IMR-90 (cell line): ENCODE measurements around the gene RAPGEF2. TPM values are rescaled to one million over a fixed set of nuclear protein-coding genes. Genes with fewer than 3 reads are reported as not detected.

Source experiments
- ATAC-seq: fragments of 200-7000 bp; cut with Tn5 transposase; 2 replicates; pipeline ENCODE4 v1.9.1; 2020; ENCODE audit warnings: low read depth, mild to moderate bottlenecking, moderate library complexity
- BruUV-seq: library from RNA; stranded (reverse); fragments of 400-500 nt; replicated peaks from 2 replicates; lab custom pipeline; 2021; lab: Mats Ljungman, UMichigan
- CTCF ChIA-PET: fragments of 300-600 bp; formaldehyde crosslinking; extraction: SDS; loops from one replicate; lab custom pipeline; 2021; ENCODE audit warnings: antibody characterized with exemption; lab: Yijun Ruan, JAX
- POLR2A ChIA-PET: fragments of 300-600 bp; sonication (Branson Sonifier 250); formaldehyde crosslinking; loops from one replicate; lab custom pipeline; 2022; ENCODE audit warnings: antibody characterized with exemption; ENCODE audit not compliant: unreplicated experiment; lab: Charles Lee
- DNase-seq: peaks from one replicate; pipeline ENCODE4 v3.0.0; 2013
- H2AFZ ChIP-seq: replicated peaks from 2 replicates; pipeline ENCODE3; 2013; ENCODE audit warnings: low read length, mild to moderate bottlenecking; ENCODE audit not compliant: poor library complexity
- H2AK5ac ChIP-seq: 2 replicates; pipeline ENCODE4 v1.6.1; 2013; ENCODE audit warnings: low read depth, low read length, inconsistent platforms
- H2AK9ac ChIP-seq: replicated peaks from 2 replicates; pipeline ENCODE3; 2013; ENCODE audit warnings: mild to moderate bottlenecking, low read depth, low read length, moderate library complexity; ENCODE audit not compliant: poor library complexity
- H2BK120ac ChIP-seq: 2 replicates; pipeline ENCODE4 v1.6.1; 2013; ENCODE audit warnings: low read depth, low read length, inconsistent platforms
- H2BK15ac ChIP-seq: 3 replicates; pipeline ENCODE4 v1.6.1; 2013; ENCODE audit warnings: low read depth, low read length, inconsistent platforms
- H2BK20ac ChIP-seq: 2 replicates; pipeline ENCODE4 v1.6.1; 2013; ENCODE audit warnings: low read depth, mild to moderate bottlenecking, inconsistent platforms, low read length, moderate library complexity
- H2BK5ac ChIP-seq: 2 replicates; pipeline ENCODE4 v1.6.1; 2013; ENCODE audit warnings: mild to moderate bottlenecking, low read depth, low read length, inconsistent platforms; ENCODE audit not compliant: poor library complexity, severe bottlenecking
- H3K14ac ChIP-seq: replicated peaks from 2 replicates; pipeline ENCODE4 v1.6.1; 2013; ENCODE audit warnings: low read depth, low read length, inconsistent platforms
- H3K18ac ChIP-seq: 2 replicates; pipeline ENCODE4 v1.6.1; 2013; ENCODE audit warnings: low read depth, low read length, control low read depth
- H3K23ac ChIP-seq: 2 replicates; pipeline ENCODE4 v1.6.1; 2013; ENCODE audit warnings: low read depth, low read length, inconsistent platforms
- H3K27ac ChIP-seq: 2 replicates; pipeline ENCODE4 v1.5.1; 2013; ENCODE audit warnings: mild to moderate bottlenecking, control low read depth, low read length; ENCODE audit not compliant: insufficient read depth
- H3K27me3 ChIP-seq: 2 replicates; pipeline ENCODE4 v1.6.1; 2013; ENCODE audit warnings: low read length; ENCODE audit not compliant: control insufficient read depth, insufficient read depth
- H3K36me3 ChIP-seq: 2 replicates; pipeline ENCODE4 v1.6.1; 2013; ENCODE audit warnings: low read length, mixed read lengths; ENCODE audit not compliant: control insufficient read depth, insufficient read depth
- H3K4ac ChIP-seq: 2 replicates; pipeline ENCODE4 v1.6.1; 2013; ENCODE audit warnings: low read depth, low read length, inconsistent platforms
- H3K4me1 ChIP-seq: 2 replicates; pipeline ENCODE4 v1.6.1; 2013; ENCODE audit warnings: low read length, mixed read lengths; ENCODE audit not compliant: control insufficient read depth, insufficient read depth
- H3K4me2 ChIP-seq: 2 replicates; pipeline ENCODE4 v1.6.1; 2013; ENCODE audit warnings: low read depth, mild to moderate bottlenecking, control low read depth, low read length, moderate library complexity
- H3K4me3 ChIP-seq: 2 replicates; pipeline ENCODE4 v1.5.1; 2013; ENCODE audit warnings: low read depth, mild to moderate bottlenecking, control low read depth, low read length, moderate library complexity; ENCODE audit not compliant: insufficient read depth
- H3K56ac ChIP-seq: 2 replicates; pipeline ENCODE4 v1.6.1; 2013; ENCODE audit warnings: low read length, inconsistent platforms; ENCODE audit not compliant: insufficient read depth; ENCODE audit errors: extremely low read depth
- H3K79me1 ChIP-seq, 2 experiments: 2 replicates each; pipeline ENCODE4 v1.6.1; 2013; ENCODE audit warnings: low read length in 2 of 2, inconsistent platforms in 1 of 2, low read depth in 1 of 2
- H3K9ac ChIP-seq: 2 replicates; pipeline ENCODE4 v1.6.1; 2013; ENCODE audit warnings: low read depth, low read length, control low read depth
- H3K9me1 ChIP-seq: 2 replicates; pipeline ENCODE4 v1.6.1; 2013; ENCODE audit warnings: low read length, inconsistent platforms; ENCODE audit not compliant: insufficient read depth
- H3K9me3 ChIP-seq: 2 replicates; pipeline ENCODE4 v1.6.1; 2013; ENCODE audit warnings: low read length; ENCODE audit not compliant: control insufficient read depth, insufficient read depth
- H4K20me1 ChIP-seq: 2 replicates; pipeline ENCODE4 v1.6.1; 2013; ENCODE audit warnings: low read length, inconsistent platforms; ENCODE audit not compliant: insufficient read depth
- H4K5ac ChIP-seq: 2 replicates; pipeline ENCODE4 v1.6.1; 2013; ENCODE audit warnings: mild to moderate bottlenecking, low read depth, low read length, control low read depth
- H4K8ac ChIP-seq, 2 experiments: 2 replicates each; pipeline ENCODE4 v1.6.1; 2013; ENCODE audit warnings: low read depth in 2 of 2, low read length in 2 of 2, control low read depth in 1 of 2, inconsistent platforms in 1 of 2
- H4K91ac ChIP-seq: 2 replicates; pipeline ENCODE4 v1.6.1; 2013; ENCODE audit warnings: low read depth, low read length, inconsistent platforms; ENCODE audit not compliant: insufficient read depth
- CHD1 ChIP-seq: IDR thresholded peaks from 2 replicates; pipeline ENCODE4 v1.6.1; 2012; ENCODE audit warnings: low read depth, low read length, improper control_type of control experiment
- FOS ChIP-seq: fragments of 150-350 bp; IDR thresholded peaks from 2 replicates; pipeline ENCODE4 v1.6.1; 2016; ENCODE audit warnings: low read depth, low read length
- MAFK ChIP-seq: IDR thresholded peaks from 2 replicates; pipeline ENCODE4 v1.6.1; 2012; ENCODE audit warnings: low read depth, low read length, improper control_type of control experiment
- MAZ ChIP-seq: IDR thresholded peaks from 2 replicates; pipeline ENCODE4 v1.6.1; 2012; ENCODE audit warnings: low read depth, mild to moderate bottlenecking, low read length, improper control_type of control experiment, moderate library complexity, borderline replicate concordance
- MXI1 ChIP-seq: IDR thresholded peaks from 2 replicates; pipeline ENCODE4 v1.6.1; 2012; ENCODE audit warnings: low read depth, mild to moderate bottlenecking, low read length, moderate library complexity, borderline replicate concordance
- WGBS, 2 experiments: methylation state at CpG; one replicate each; pipeline versions ENCODE4 v1.1.5 to v1.1.7; 2013; ENCODE audit warnings: missing lambda C conversion rate in 2 of 2; ENCODE audit not compliant: insufficient read length in 1 of 2; ENCODE audit errors: extremely low coverage in 2 of 2; 5-methylcytosine and 5-hydroxymethylcytosine counted together
- dilution Hi-C: fragments of 300-500 bp; cut with HindIII; formaldehyde crosslinking; loops from one replicate; pipeline ENCODE4 v1.14.3; 2018; ENCODE audit warnings: low sequenced_read_pairs; ENCODE audit not compliant: unreplicated experiment
- in situ Hi-C: fragments of 300-500 bp; cut with MboI; formaldehyde crosslinking; loops from 3 replicates; pipeline ENCODE4 v1.14.3; 2019; ENCODE audit warnings: low sequenced_read_pairs, inconsistent platforms, mixed read lengths
- intact Hi-C: fragments of 100-400 bp; cut with micrococcal nuclease; formaldehyde crosslinking; loops from 2 replicates; pipeline ENCODE4 v1.10.0; 2022
- polyA plus RNA-seq, 3 experiments: library from polyadenylated mRNA; depleted of rRNA; stranded (reverse); fragments of >200 nt; gene quantifications; 2 replicates each; pipeline ENCODE4 v1.2.3, GENCODE V29; 2012; ENCODE audit warnings: low replicate concordance in 1 of 3
- total RNA-seq: library from RNA; depleted of rRNA; stranded (reverse); fragments of >200 nt; gene quantifications from 2 replicates; pipeline ENCODE4 v1.2.3, GENCODE V29; 2012

The RAPGEF2 gene
- total and polyA plus RNA-seq, 2 of the 4 experiments (the other 2 are of a cell fraction), result 27.6 to 109 TPM

DNA sequence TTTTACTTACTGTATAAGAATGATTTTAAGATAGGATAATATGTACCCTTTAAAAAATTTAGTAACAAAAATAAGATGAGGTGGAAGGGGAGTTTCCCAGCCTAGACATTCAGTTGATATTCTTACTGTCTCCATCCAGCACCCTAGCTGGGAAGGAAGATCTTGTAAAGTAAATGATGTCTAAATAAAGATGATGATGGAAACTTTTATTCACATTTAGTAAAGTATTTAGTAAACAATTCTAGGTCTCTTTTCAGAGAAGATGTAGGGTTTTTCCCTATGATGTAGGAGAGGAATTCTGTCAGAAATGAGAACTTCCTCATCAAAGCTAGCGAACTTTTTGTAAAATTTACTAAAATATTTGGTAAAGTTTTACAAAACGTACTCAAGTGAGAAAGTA is 136.8 kb downstream of the RAPGEF2 start:
- no peak for TF ChIP-seq MAZ
- TF ChIP-seq CHD1, result no peak
- no peak for TF ChIP-seq MAFK
- TF ChIP-seq FOS, result no peak
- TF ChIP-seq MXI1, result no peak
- 0 out of 2 replicates have a peak, but pooled peaks cover 5% of the 10 kb centered on the region for H3K9me1 ChIP-seq
- H2BK15ac ChIP-seq, result no peak overlapping the region
- H2AK5ac ChIP-seq, result no peak overlapping the region
- no peak overlapping the region for H2BK20ac ChIP-seq
- no peak overlapping the region for H4K91ac ChIP-seq
- no peak overlapping the region for H3K27ac ChIP-seq
- H3K9ac ChIP-seq, result no peak overlapping the region
- no peaks in the 10 kb centered on the region; the same call in 1 of the 2 replicates for H3K36me3 ChIP-seq
- H3K27me3 ChIP-seq, result no peaks in the 10 kb centered on the region
- no peak overlapping the region for H2AK9ac ChIP-seq
- dilution Hi-C loops (no loop called here), intact Hi-C loops (loop anchor here (5.0 kb wide), 1 partner anchor 68 kb away; no protein-coding TSS in a partner anchor), in situ Hi-C loops (no loop called here)
- no peak overlapping the region for H2BK120ac ChIP-seq
- no TSS peak for BruUV-seq
- no peak overlapping the region for H4K5ac ChIP-seq
- H3K18ac ChIP-seq, result no peak overlapping the region
- no peaks in the 10 kb centered on the region for H3K4me1 ChIP-seq
- no peak overlapping the region for H2AFZ ChIP-seq
- ChIA-PET POLR2A (no interaction called here), CTCF (no interaction called here)
- H2BK5ac ChIP-seq, result no peak overlapping the region
- no peak overlapping the region for H3K4me3 ChIP-seq
- H3K23ac ChIP-seq, result no peak overlapping the region
- WGBS, 2 experiments, result 100% methylated on average over 1 of the region's 2 CpGs; no CpG with 5 or more reads in 1 of the 2 experiments
- no peaks in the 10 kb centered on the region for H3K9me3 ChIP-seq
- H4K20me1 ChIP-seq, result peaks cover 3% of the 10 kb centered on the region
- H3K79me1 ChIP-seq, result peaks cover 21 to 40% of the 10 kb centered on the region in 2 experiments
- ATAC-seq, result no peak
- no peak overlapping the region for H3K56ac ChIP-seq
- no peak overlapping the region for H3K4ac ChIP-seq
- 0 out of 2 replicates have a peak overlapping the region, but pooled peaks have one; percentile 47 for H3K14ac ChIP-seq
- no peak overlapping the region for H3K4me2 ChIP-seq
- no peak overlapping the region for H4K8ac ChIP-seq
- DNase-seq, result no peak
